ENCODE results near the gene PCGF2.

- TF ChIP-seq CTCF (IDR thresholded peaks at IDR 0.05 in 4 of 5, conservative IDR thresholded peaks at IDR 0.05 in 1 of 5) (no peak), POLR2A (IDR thresholded peaks at IDR 0.05) (no peak)
These were observed 8.8 kb downstream of the PCGF2 start for GRCh38 chr17:38739305-38739704.

Data from gastrocnemius medialis (tissue), 4 donors.